ENCODE data around the gene BCAS1.

DNA sequence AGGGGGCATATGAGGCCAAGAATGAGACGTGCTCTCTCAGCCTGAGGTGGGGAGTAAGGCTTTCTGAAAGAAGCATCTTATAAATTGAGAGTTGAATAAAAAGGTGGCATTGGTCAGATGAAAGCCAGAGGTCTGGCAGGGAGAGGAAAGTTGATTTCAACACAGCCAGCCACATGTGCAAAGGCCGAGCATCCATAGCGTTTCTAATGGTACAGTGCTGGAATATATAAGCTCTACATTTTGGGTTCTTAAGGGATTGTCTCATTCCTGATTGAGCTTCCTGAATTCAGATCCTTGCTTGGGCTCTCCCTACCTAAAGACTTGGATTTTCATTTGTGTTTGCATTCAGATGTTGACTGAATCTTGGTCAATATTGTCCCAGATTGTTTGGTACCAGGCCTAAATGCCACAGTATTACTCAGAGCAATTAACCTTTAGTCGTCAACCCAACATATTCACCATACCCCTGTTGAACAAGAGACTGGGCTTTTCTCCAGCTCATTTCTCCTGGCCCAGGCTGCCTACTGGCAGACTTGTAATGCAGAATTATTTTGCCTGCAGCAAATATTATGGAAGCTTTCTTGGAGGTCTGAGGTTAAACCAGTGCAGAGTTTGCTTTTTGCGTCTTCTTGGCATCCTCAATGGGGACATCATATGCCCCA lies 14.5 kb upstream of the BCAS1 start:
- no peak for TF ChIP-seq POLR2AphosphoS5 (IDR thresholded peaks at IDR 0.05; ENCODE audit: low read depth, low read length)
- TF ChIP-seq, protein P1, sequence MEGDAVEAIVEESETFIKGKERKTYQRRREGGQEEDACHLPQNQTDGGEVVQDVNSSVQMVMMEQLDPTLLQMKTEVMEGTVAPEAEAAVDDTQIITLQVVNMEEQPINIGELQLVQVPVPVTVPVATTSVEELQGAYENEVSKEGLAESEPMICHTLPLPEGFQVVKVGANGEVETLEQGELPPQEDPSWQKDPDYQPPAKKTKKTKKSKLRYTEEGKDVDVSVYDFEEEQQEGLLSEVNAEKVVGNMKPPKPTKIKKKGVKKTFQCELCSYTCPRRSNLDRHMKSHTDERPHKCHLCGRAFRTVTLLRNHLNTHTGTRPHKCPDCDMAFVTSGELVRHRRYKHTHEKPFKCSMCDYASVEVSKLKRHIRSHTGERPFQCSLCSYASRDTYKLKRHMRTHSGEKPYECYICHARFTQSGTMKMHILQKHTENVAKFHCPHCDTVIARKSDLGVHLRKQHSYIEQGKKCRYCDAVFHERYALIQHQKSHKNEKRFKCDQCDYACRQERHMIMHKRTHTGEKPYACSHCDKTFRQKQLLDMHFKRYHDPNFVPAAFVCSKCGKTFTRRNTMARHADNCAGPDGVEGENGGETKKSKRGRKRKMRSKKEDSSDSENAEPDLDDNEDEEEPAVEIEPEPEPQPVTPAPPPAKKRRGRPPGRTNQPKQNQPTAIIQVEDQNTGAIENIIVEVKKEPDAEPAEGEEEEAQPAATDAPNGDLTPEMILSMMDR (IDR thresholded peaks at IDR 0.05 in 2 of 3, conservative IDR thresholded peaks at IDR 0.05 in 1 of 3; ENCODE audit: borderline replicate concordance in 1 of 3, insufficient read depth in 1 of 3, low read depth in 2 of 3, low read length in 2 of 3): no peak
